WTC11 (cell line): ENCODE data around the gene MORC1.

ENCODE experiments used
- AFF4 ChIP-seq: sonication (generic); formaldehyde crosslinking; IDR thresholded peaks from 2 replicates; pipeline ENCODE4 v1.8.1; 2023; ENCODE audit warnings: mild to moderate bottlenecking, missing genetic modification reagents, borderline replicate concordance
- ATF2 ChIP-seq: sonication (generic); formaldehyde crosslinking; IDR thresholded peaks from 2 replicates; pipeline ENCODE4 v1.8.1; 2022; ENCODE audit warnings: low read depth, missing genetic modification reagents, borderline replicate concordance
- FOXP1 ChIP-seq: sonication (generic); formaldehyde crosslinking; IDR thresholded peaks from 2 replicates; pipeline ENCODE4 v1.8.0; 2022; ENCODE audit warnings: missing genetic modification reagents, mild to moderate bottlenecking, moderate library complexity, borderline replicate concordance
- HMGXB4 ChIP-seq: sonication (generic); formaldehyde crosslinking; IDR thresholded peaks from 2 replicates; pipeline ENCODE4 v1.8.1; 2023; ENCODE audit warnings: mild to moderate bottlenecking, moderate library complexity, missing genetic modification reagents
- IRF2 ChIP-seq: sonication (generic); formaldehyde crosslinking; IDR thresholded peaks from 2 replicates; pipeline ENCODE4 v1.8.0; 2022; ENCODE audit warnings: low read depth, missing genetic modification reagents, borderline replicate concordance
- NR3C1 ChIP-seq: sonication (generic); formaldehyde crosslinking; conservative IDR thresholded peaks from 2 replicates; pipeline ENCODE4 v1.8.1; 2023; ENCODE audit warnings: low read depth, mild to moderate bottlenecking, missing genetic modification reagents
- SP1 ChIP-seq: sonication (generic); formaldehyde crosslinking; conservative IDR thresholded peaks from 2 replicates; pipeline ENCODE4 v1.8.1; 2022; ENCODE audit warnings: missing genetic modification reagents
- TCF7 ChIP-seq: sonication (generic); formaldehyde crosslinking; IDR thresholded peaks from 2 replicates; pipeline ENCODE4 v1.8.0; 2022; ENCODE audit warnings: mild to moderate bottlenecking, low read depth, missing genetic modification reagents, moderate library complexity
- USF2 ChIP-seq: sonication (generic); formaldehyde crosslinking; IDR thresholded peaks from 2 replicates; pipeline ENCODE4 v1.8.1; 2023; ENCODE audit warnings: mild to moderate bottlenecking, missing genetic modification reagents, moderate library complexity
- ZNF317 ChIP-seq: sonication (generic); formaldehyde crosslinking; IDR thresholded peaks from 2 replicates; pipeline ENCODE4 v1.8.1; 2023; ENCODE audit warnings: low read depth, mild to moderate bottlenecking, moderate library complexity, missing genetic modification reagents, borderline replicate concordance
- TF ChIP-seq, protein P1 (sequence below): fragments of 200-600 bp; IDR thresholded peaks from 2 replicates; pipeline ENCODE4 v1.8.0; 2022; ENCODE audit warnings: antibody characterized with exemption

DNA sequence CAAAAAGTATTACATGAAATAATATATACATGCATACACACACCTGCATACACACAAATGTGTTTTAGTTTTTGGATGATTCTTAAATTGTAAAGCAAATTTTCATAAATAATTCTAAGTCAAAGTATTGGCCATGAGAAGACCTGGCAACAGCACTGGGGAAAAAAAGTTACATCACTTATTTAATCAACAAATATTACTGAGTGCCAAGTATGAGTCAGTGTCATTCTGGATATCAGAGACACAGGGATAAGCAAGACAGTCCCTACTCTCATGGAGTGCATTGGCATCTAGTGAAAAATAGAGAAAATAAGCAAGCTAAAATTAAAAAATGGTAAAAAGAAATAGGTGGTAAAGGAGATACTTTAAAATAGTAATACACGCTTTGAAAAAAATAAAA is 134.9 kb downstream of the MORC1 start:
- TF ChIP-seq, protein P1, sequence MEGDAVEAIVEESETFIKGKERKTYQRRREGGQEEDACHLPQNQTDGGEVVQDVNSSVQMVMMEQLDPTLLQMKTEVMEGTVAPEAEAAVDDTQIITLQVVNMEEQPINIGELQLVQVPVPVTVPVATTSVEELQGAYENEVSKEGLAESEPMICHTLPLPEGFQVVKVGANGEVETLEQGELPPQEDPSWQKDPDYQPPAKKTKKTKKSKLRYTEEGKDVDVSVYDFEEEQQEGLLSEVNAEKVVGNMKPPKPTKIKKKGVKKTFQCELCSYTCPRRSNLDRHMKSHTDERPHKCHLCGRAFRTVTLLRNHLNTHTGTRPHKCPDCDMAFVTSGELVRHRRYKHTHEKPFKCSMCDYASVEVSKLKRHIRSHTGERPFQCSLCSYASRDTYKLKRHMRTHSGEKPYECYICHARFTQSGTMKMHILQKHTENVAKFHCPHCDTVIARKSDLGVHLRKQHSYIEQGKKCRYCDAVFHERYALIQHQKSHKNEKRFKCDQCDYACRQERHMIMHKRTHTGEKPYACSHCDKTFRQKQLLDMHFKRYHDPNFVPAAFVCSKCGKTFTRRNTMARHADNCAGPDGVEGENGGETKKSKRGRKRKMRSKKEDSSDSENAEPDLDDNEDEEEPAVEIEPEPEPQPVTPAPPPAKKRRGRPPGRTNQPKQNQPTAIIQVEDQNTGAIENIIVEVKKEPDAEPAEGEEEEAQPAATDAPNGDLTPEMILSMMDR: no peak
- no peak for TF ChIP-seq FOXP1 (CRISPR knock-in tag)
- no peak for TF ChIP-seq HMGXB4 (CRISPR knock-in tag)
- no peak for TF ChIP-seq NR3C1
- no peak for TF ChIP-seq USF2 (CRISPR knock-in tag)
- no peak for TF ChIP-seq ATF2
- TF ChIP-seq ZNF317 (CRISPR knock-in tag): no peak
- no peak for TF ChIP-seq IRF2
- TF ChIP-seq TCF7: no peak
- no peak for TF ChIP-seq SP1 (CRISPR knock-in tag)
- no peak for TF ChIP-seq AFF4 (CRISPR knock-in tag)
